NCI-H345 treated with DMSO at 0.1 percent for 48 hours (cell line): ENCODE measurements around the gene NNT.

Experiments
- DNase-seq: peaks from one replicate; lab custom pipeline; 2025; ENCODE audit not compliant: unreplicated experiment; lab: John Stamatoyannopoulos, UW

NNT gene

DNA sequence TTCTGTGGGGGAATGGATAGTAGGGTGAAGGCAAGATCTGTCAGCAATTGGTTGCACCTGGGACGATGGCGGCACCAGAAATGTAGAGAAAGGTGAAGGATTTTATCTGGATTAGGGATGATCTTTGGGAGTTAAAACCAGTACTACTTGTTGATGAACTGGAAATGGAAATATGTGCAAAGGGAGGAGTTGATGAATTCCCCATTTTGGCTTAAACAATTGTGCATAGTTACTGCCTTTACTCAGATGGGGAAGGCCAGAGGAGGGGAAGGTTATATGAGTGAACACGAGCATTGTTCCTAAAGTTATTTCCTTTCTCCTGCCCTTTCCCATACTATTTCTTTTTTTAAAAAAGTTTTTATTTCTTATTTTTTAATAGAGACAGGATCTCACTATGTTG, 19.1 kb downstream of the NNT start:
- no peak for DNase-seq

- DNase-seq = no peak
These were observed 20.2 kb downstream of the NNT start for GRCh38 chr5:43623048-43623680.

DNA sequence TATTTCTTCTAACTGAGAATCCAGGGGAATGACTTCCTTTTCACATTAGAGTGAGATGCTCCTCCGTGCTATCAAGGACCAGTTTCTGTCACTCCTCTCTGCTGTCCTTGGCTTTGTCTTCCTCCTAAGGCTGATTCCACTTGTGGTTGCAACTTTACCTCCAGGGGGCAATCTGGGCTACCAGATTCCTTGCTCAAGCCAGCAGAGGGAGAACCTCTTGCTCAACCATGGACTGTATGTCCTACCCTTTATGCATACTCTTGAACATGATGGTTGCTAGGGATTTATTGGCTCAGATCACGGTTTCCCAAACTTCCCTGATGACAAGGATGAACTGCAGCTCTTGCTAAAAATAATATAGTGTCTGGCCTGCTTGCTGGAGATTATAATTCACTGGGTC, 24.0 kb downstream of the NNT start:
- DNase-seq = no peak

- peak; percentile 45 for DNase-seq
These were observed 28.4 kb downstream of the NNT start for GRCh38 chr5:43631182-43631910.

GRCh38 chr5:43634621-43635020, 31.6 kb downstream of the NNT start:
- DNase-seq = no peak

DNA sequence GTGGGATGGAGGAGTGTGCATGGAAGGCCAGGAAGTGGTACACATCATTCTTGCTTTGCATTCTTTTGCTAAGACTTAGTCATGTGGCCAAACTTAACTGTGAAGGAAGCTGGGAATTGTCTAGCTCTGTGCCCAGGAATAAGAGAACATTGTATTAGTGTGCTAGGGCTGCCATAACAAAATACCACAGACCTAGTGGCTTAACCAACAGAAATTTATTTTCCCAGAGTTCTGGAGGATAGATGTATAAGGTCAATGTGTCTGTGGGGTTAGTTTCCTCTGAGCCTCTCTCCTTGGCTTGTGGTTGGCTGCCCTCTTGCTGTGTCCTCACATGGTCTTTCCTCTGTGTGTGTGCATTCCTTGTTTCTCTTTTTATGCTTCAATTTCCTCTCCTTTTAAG, 32.4 kb downstream of the NNT start:
- no peak for DNase-seq

- no peak for DNase-seq
These were observed 33.1 kb downstream of the NNT start for GRCh38 chr5:43636076-43636475.

DNA sequence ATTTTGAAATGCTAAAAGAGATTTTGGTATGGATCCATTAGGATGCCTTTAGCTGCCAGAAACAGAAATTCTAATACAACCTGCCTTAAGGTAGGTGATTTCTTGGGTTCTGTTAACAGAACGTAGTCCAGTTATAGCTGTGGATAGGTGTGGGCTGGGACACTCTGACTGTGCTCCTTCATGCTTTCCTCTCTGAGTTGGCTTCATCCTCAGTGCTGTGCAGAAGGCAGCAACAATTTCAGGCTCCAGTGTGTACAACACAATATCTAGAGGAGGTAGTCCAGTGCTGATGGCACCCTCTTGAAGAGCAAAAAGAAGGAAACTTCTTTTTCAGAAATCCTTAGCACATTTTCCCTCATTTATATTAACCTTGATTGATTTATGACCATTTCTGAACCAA, 34.4 kb downstream of the NNT start:
- DNase-seq = no peak

- DNase-seq = no peak
These were observed 35.1 kb downstream of the NNT start for GRCh38 chr5:43638107-43638506.

GRCh38 chr5:43638546-43638945, 35.6 kb downstream of the NNT start:
- DNase-seq = no peak

DNA sequence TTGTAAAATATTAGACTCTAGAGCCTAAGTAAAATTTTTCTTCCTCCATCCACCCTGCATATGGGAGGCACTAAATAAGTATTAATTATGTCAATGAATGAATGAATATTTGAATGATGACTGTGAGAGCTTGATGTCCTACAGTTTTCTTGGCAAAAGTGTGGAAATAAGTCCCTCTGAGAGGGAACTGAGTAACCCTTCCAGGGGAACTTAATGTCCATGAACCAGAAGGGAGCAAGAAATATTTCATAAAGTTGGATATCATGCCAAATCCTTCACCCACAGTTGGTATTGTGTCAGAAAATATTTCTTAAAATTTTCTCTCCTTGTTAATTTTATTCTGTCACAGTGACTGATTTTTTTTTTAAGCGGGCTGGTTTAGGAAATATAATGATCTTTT, 36.6 kb downstream of the NNT start:
- DNase-seq = no peak

- DNase-seq = no peak
These were observed 39.4 kb downstream of the NNT start for GRCh38 chr5:43642428-43642827.

DNA sequence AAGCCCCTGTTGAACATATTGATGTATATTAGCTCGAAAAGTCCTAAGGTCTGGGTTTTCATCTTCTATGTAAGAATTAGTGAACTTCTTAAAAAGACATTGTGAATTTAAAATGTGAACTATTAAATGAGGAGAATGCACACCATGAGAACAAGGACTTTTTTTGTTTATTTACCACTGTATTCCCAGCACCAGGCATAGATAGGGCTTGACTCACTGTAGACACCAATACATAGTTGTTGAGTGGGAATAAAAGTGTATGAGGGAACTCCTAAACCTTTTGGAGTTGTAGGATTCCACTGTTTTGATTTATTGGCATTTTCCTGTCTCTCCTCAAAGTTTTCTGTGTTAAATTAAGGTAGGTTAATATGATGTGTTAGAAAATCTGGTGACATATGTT, 40.3 kb downstream of the NNT start:
- DNase-seq = no peak

DNA sequence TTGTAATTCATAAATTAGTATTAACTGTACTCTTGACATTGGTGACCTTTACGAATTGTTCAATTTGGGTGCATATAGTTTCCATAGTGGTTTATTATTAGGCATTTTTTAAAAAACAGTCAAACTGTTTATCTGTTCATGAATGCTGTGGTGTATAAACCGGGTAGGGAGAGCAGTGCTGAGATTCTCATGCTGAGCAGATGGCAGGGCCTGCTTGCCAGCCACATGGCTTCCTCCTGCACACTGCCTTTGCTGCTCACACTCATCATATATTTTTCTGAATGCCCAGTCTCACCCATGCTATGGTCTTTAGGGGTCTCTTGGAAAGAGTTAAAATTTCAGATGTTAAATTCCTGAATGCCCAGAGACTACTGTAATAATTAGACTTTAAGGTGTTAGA, 40.8 kb downstream of the NNT start:
- DNase-seq = no peak

DNA sequence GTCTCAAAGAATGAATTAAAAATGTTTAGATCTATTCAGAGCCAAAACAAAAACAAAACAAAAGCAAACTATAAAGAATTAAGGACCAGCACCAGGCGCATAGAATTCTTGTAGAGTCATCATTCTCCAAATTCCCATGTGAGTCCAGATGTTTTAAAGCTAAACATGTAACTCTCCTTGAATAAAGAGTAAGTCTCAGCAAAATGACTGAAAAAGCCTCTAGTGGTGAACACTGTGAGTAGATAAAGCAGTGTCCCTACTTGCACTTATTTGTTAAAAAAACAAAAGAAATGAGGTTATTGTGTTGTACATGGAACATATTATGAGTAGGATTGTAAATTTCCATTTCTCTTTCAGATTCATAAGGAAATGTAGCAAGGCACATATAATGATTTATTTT, 44.0 kb downstream of the NNT start:
- DNase-seq = no peak

DNA sequence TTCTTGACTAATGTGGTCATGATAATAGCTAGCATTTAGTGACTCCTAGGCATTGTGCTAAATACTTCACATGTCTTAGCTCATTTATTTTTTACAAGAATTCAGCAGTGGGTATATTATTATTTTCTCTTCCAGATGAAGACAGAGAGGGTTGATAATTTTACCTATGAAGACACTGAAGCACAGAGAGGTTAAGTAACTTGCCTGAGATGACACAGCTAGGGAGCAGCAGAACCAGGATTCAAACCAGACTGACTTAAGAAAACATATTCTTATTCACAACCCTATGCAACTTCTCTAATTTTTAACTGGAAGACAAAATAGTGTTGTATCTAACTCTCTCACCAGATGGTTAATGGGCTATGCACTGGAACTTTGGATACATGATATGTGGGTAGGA, 44.8 kb downstream of the NNT start:
- DNase-seq = no peak

- no peak for DNase-seq
These were observed 45.6 kb downstream of the NNT start for GRCh38 chr5:43648499-43649124.

DNA sequence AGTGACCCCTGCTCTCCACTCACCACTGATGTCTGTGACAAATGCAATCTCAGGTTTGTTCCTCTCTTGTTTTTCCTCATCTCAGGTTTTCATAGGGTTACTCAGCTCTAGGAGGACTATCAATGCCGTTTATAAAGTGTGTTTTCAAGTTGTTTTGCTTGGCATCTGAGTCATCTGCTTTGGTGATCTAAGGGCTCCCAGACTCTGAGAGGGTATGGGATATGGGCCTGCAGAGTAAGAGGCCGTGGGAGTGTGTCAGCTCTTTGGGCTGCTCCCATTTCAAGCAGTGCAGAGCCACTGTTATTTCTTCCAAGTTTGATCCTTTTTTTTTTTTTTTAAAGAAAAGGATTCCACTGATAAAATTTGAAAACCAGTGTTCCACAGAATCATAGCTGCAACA, 46.3 kb downstream of the NNT start:
- no peak for DNase-seq

- no peak for DNase-seq
These were observed 49.7 kb downstream of the NNT start for GRCh38 chr5:43652537-43653302.

- no peak for DNase-seq
These were observed 55.5 kb downstream of the NNT start for GRCh38 chr5:43658509-43658908.

GRCh38 chr5:43659075-43659474, 56.1 kb downstream of the NNT start:
- no peak for DNase-seq

DNA sequence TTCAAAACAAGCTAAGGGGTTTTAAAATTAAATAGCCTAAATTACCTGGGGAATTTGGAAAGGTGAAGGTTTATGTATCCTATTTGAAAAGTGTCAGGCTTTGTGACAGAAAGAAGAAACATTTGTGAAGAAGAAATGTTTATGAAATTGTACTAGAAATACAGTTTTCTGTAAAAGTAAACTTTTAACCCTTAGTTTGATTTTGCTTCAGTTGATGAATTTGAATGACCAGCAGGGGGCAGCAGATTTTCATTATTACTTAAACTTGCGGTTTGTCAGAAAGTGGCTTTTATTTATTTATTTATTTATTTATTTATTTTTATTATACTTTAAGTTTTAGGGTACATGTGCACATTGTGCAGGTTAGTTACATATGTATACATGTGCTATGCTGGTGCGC, 58.1 kb downstream of the NNT start:
- no peak for DNase-seq
